Hepatocyte (in vitro differentiated cells): ENCODE measurements around the gene BORCS5. TPM values are rescaled to one million over a fixed set of nuclear protein-coding genes. Genes with fewer than 3 reads are reported as not detected.

Experiments used
- DNase-seq: peaks from one replicate; pipeline ENCODE4 v3.0.0-alpha.2; 2016; ENCODE audit warnings: low spot score
- H2AFZ ChIP-seq: fragments of 200-600 bp; sonication (generic); 2 replicates; pipeline ENCODE4 v1.6.0; 2016; ENCODE audit warnings: antibody characterized with exemption, mild to moderate bottlenecking
- H3K27ac ChIP-seq: fragments of 200-600 bp; sonication (generic); 2 replicates; pipeline ENCODE4 v1.5.1; 2016; ENCODE audit warnings: mild to moderate bottlenecking
- H3K27me3 ChIP-seq: fragments of 200-600 bp; sonication (generic); 2 replicates; pipeline ENCODE4 v1.6.1; 2016
- H3K36me3 ChIP-seq: fragments of 200-600 bp; sonication (generic); replicated peaks from 2 replicates; pipeline ENCODE4 v1.5.1; 2016; ENCODE audit warnings: low read depth; ENCODE audit not compliant: insufficient read depth
- H3K4me1 ChIP-seq: fragments of 200-600 bp; sonication (generic); 2 replicates; pipeline ENCODE4 v1.5.1; 2016; ENCODE audit warnings: mild to moderate bottlenecking, moderate library complexity; ENCODE audit not compliant: insufficient read depth
- H3K4me2 ChIP-seq: fragments of 200-600 bp; sonication (generic); 2 replicates; pipeline ENCODE4 v1.6.0; 2016
- H3K4me3 ChIP-seq: fragments of 200-600 bp; sonication (generic); 2 replicates; pipeline ENCODE4 v1.5.1; 2016; ENCODE audit warnings: mild to moderate bottlenecking
- H3K79me2 ChIP-seq: fragments of 200-600 bp; sonication (generic); 2 replicates; pipeline ENCODE4 v1.6.0; 2017; ENCODE audit warnings: mild to moderate bottlenecking
- H3K9me2 ChIP-seq: fragments of 200-600 bp; sonication (generic); replicated peaks from 2 replicates; pipeline ENCODE4 v1.6.0; 2017; ENCODE audit warnings: mild to moderate bottlenecking; ENCODE audit not compliant: insufficient read depth
- H3K9me3 ChIP-seq: fragments of 200-600 bp; sonication (generic); 2 replicates; pipeline ENCODE4 v1.5.1; 2016; ENCODE audit warnings: low read depth, mild to moderate bottlenecking
- H4K20me1 ChIP-seq: fragments of 200-600 bp; sonication (generic); 2 replicates; pipeline ENCODE4 v1.6.0; 2016; ENCODE audit warnings: mild to moderate bottlenecking; ENCODE audit not compliant: insufficient read depth, poor library complexity, severe bottlenecking
- CTCF ChIP-seq: fragments of 200-600 bp; sonication (generic); IDR thresholded peaks from 2 replicates; pipeline ENCODE4 v1.5.1; 2016; ENCODE audit warnings: antibody characterized with exemption, mild to moderate bottlenecking; ENCODE audit not compliant: poor library complexity
- EZH2 ChIP-seq: fragments of 200-600 bp; sonication (generic); IDR thresholded peaks from 2 replicates; pipeline ENCODE4 v1.6.1; 2016; ENCODE audit warnings: antibody characterized with exemption, mild to moderate bottlenecking, borderline replicate concordance
- EZH2phosphoT487 ChIP-seq: fragments of 200-600 bp; sonication (generic); IDR thresholded peaks from one replicate; pipeline ENCODE4 v1.6.1; 2018; ENCODE audit warnings: antibody characterized with exemption, mild to moderate bottlenecking, low read depth, moderate library complexity; ENCODE audit not compliant: unreplicated experiment, severe bottlenecking
- WGBS: methylation state at CpG from one replicate; pipeline ENCODE4 v1.1.6; 2016; ENCODE audit warnings: low lambda C conversion rate; ENCODE audit errors: missing lambda C conversion rate; 5-methylcytosine and 5-hydroxymethylcytosine counted together
- polyA plus RNA-seq: library from polyadenylated mRNA; unstranded; fragments of >200 nt; fragmentation: Nextera tagmentation; extraction: Ambion mirVana; gene quantifications from 2 replicates; pipeline ENCODE4 v1.2.1, GENCODE V29; 2016
- total RNA-seq: library from RNA; depleted of rRNA; stranded (reverse); fragments of >200 nt; gene quantifications from 2 replicates; pipeline ENCODE4 v1.2.3, GENCODE V29; 2014

BORCS5 gene
- total and polyA plus RNA-seq, 2 experiments from 2014 or later, result 6.6 to 11.2 TPM

- peak; percentile 42 for DNase-seq
- Histone ChIP-seq H2AFZ (no peak overlapping the region), H3K27ac (peak overlapping the region; percentile 88), H3K36me3 (no peaks in the 10 kb centered on the region), H4K20me1 (no peaks in the 10 kb centered on the region), H3K79me2 (peaks cover 43% of the 10 kb centered on the region), H3K9me3 (no peaks in the 10 kb centered on the region), H3K4me1 (no peaks in the 10 kb centered on the region), H3K4me3 (no peak overlapping the region), H3K9me2 (no peaks in the 10 kb centered on the region), H3K4me2 (no peak overlapping the region), H3K27me3 (no peaks in the 10 kb centered on the region)
- WGBS, result 91% methylated on average over 8 of the region's 8 CpGs
- TF ChIP-seq CTCF (no peak), EZH2phosphoT487 (no peak), EZH2 (no peak)
Observed at GRCh38 chr12:12488823-12489550, 132.1 kb downstream of the BORCS5 start.

GRCh38 chr12:12491606-12492005 lies 134.7 kb downstream of the BORCS5 start:
- Histone ChIP-seq H4K20me1 (no peaks in the 10 kb centered on the region), H3K4me1 (no peaks in the 10 kb centered on the region), H2AFZ (no peak overlapping the region), H3K36me3 (no peaks in the 10 kb centered on the region), H3K9me3 (no peaks in the 10 kb centered on the region), H3K9me2 (no peaks in the 10 kb centered on the region), H3K27ac (peak overlapping the region; percentile 80), H3K4me2 (no peak overlapping the region), H3K27me3 (no peaks in the 10 kb centered on the region), H3K79me2 (peaks cover 62% of the 10 kb centered on the region), H3K4me3 (no peak overlapping the region)
- no peak for TF ChIP-seq EZH2phosphoT487
- no peak for TF ChIP-seq CTCF
- TF ChIP-seq EZH2, result no peak
- no peak for DNase-seq

- 97% methylated on average over 5 of the region's 5 CpGs for WGBS
- no peak overlapping the region for H2AFZ ChIP-seq
- H4K20me1 ChIP-seq, result no peaks in the 10 kb centered on the region
- peaks cover 69% of the 10 kb centered on the region for H3K79me2 ChIP-seq
- peak overlapping the region; percentile 80 for H3K27ac ChIP-seq
- no peaks in the 10 kb centered on the region for H3K4me1 ChIP-seq
- no peak for DNase-seq
- H3K9me3 ChIP-seq, result no peaks in the 10 kb centered on the region
- H3K4me2 ChIP-seq, result no peak overlapping the region
- no peak overlapping the region for H3K4me3 ChIP-seq
- H3K27me3 ChIP-seq, result no peaks in the 10 kb centered on the region
- TF ChIP-seq EZH2 (no peak), CTCF (no peak), EZH2phosphoT487 (no peak)
- no peaks in the 10 kb centered on the region for H3K9me2 ChIP-seq
- H3K36me3 ChIP-seq, result no peaks in the 10 kb centered on the region
Observed at GRCh38 chr12:12492547-12492946, 135.7 kb downstream of the BORCS5 start.
